HL-60 (cell line): ENCODE measurements around the gene GHDC.

Source experiments
- DNase-seq, 2 experiments: peaks; one replicate each; pipeline ENCODE4 v3.0.0-alpha.2; 2010 to 2020; ENCODE audit warnings: low read depth in 1 of 2, low spot score in 1 of 2
- H3K27ac ChIP-seq: fragments of 250-450 bp; sonication (Bioruptor Pico); replicated peaks from 2 replicates; pipeline ENCODE4 v1.5.1; 2020; ENCODE audit warnings: mild to moderate bottlenecking, moderate library complexity
- H3K27me3 ChIP-seq: fragments of 250-450 bp; sonication (Bioruptor Pico); 2 replicates; pipeline ENCODE4 v1.5.1; 2021; ENCODE audit warnings: mild to moderate bottlenecking, moderate library complexity; ENCODE audit not compliant: insufficient read depth, poor library complexity, severe bottlenecking
- H3K4me3 ChIP-seq: replicated peaks from 2 replicates; pipeline ENCODE4 v1.5.1; 2011; ENCODE audit warnings: mild to moderate bottlenecking, control low read depth, low read length; ENCODE audit not compliant: insufficient read depth
- GABPA ChIP-seq: IDR thresholded peaks from 2 replicates; pipeline ENCODE4 v1.6.1; 2012; ENCODE audit warnings: low read depth
- POLR2AphosphoS5 ChIP-seq: IDR thresholded peaks from 2 replicates; pipeline ENCODE4 v1.6.1; 2012; ENCODE audit warnings: low read depth
- SPI1 ChIP-seq: IDR thresholded peaks from 2 replicates; pipeline ENCODE4 v1.6.1; 2012; ENCODE audit warnings: low read depth, mild to moderate bottlenecking, borderline replicate concordance
- TF ChIP-seq, protein P1 (sequence below): IDR thresholded peaks from one replicate; pipeline ENCODE4 v1.5.1; 2011; ENCODE audit warnings: low read length, control low read depth, inconsistent platforms; ENCODE audit not compliant: insufficient read depth
- TF ChIP-seq, protein P2 (sequence below): IDR thresholded peaks from 2 replicates; pipeline ENCODE4 v1.6.1; 2012; ENCODE audit warnings: low read depth; ENCODE audit not compliant: insufficient replicate concordance

Gene GHDC

DNA sequence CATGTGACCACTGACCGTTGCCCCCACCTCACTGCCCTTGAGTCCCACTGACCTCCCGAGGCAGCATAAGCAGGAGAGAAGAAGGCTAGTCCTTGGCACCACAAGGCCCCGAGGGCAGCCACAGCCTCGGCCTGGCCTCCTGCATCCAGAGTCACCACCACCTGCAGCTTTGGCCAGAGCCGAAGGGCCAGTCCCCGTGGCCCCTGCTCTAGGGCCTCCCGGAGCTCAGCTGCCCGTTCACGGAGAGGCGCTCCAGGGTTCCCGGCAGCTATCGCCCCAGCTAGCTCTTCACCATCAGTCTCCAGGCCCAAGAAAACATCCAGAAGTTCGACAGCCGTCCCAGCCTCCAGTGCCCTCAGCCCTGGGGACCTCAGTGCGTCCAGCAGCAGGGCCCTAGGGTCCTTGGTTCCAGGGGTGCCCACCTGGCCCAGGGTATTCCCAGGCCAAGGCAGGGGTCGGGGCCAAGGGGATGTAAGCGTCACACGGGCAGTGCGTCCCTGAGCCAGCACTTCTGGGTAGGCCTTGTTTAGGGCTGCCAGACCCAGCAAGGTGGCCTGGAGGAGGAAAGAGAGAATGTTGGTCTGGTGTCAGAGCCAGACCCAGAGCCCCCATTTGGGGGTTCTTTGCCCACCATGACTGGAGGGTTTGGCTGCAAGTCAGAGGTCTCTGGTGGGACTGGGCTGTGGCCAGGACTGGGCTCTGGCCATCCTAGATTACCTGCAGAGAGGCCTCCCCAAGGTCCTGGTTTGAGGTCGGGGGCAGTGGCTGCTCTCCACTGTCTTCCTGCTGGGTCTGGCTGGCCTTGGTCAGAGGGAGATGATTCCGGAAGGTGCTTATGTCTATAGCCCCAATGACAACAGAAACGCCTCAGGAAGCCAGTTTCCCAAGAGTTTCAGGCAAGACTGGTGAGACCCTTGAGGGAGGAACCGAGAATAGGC, 1.8 kb downstream of the GHDC start:
- Histone ChIP-seq H3K27me3 (no peaks in the 10 kb centered on the region), H3K4me3 (no peak overlapping the region), H3K27ac (no peak overlapping the region)
- TF ChIP-seq POLR2AphosphoS5, result no peak
- no peak for TF ChIP-seq SPI1
- TF ChIP-seq, protein P1, sequence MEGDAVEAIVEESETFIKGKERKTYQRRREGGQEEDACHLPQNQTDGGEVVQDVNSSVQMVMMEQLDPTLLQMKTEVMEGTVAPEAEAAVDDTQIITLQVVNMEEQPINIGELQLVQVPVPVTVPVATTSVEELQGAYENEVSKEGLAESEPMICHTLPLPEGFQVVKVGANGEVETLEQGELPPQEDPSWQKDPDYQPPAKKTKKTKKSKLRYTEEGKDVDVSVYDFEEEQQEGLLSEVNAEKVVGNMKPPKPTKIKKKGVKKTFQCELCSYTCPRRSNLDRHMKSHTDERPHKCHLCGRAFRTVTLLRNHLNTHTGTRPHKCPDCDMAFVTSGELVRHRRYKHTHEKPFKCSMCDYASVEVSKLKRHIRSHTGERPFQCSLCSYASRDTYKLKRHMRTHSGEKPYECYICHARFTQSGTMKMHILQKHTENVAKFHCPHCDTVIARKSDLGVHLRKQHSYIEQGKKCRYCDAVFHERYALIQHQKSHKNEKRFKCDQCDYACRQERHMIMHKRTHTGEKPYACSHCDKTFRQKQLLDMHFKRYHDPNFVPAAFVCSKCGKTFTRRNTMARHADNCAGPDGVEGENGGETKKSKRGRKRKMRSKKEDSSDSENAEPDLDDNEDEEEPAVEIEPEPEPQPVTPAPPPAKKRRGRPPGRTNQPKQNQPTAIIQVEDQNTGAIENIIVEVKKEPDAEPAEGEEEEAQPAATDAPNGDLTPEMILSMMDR, result no peak
- TF ChIP-seq, protein P2, sequence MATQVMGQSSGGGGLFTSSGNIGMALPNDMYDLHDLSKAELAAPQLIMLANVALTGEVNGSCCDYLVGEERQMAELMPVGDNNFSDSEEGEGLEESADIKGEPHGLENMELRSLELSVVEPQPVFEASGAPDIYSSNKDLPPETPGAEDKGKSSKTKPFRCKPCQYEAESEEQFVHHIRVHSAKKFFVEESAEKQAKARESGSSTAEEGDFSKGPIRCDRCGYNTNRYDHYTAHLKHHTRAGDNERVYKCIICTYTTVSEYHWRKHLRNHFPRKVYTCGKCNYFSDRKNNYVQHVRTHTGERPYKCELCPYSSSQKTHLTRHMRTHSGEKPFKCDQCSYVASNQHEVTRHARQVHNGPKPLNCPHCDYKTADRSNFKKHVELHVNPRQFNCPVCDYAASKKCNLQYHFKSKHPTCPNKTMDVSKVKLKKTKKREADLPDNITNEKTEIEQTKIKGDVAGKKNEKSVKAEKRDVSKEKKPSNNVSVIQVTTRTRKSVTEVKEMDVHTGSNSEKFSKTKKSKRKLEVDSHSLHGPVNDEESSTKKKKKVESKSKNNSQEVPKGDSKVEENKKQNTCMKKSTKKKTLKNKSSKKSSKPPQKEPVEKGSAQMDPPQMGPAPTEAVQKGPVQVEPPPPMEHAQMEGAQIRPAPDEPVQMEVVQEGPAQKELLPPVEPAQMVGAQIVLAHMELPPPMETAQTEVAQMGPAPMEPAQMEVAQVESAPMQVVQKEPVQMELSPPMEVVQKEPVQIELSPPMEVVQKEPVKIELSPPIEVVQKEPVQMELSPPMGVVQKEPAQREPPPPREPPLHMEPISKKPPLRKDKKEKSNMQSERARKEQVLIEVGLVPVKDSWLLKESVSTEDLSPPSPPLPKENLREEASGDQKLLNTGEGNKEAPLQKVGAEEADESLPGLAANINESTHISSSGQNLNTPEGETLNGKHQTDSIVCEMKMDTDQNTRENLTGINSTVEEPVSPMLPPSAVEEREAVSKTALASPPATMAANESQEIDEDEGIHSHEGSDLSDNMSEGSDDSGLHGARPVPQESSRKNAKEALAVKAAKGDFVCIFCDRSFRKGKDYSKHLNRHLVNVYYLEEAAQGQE, result no peak
- no peak for TF ChIP-seq GABPA
- no peak for DNase-seq

DNA sequence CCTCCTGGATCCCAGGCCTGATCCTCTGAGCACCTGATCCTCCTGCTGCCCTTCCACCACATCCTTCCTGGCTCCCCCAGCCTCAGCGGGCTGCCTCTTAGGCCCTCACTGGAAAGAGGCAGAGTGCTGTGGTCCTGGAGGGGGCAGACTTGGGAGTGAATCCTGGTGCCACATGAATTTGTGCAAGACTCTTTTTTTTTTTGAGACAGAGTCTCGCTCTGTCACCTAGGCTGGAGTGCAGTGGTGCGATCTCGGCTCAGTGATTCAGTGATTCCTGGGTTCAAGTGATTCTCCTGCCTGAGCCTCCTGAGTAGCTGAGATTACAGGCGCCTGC, 3.1 kb downstream of the GHDC start:
- no peak overlapping the region for H3K27ac ChIP-seq
- TF ChIP-seq POLR2AphosphoS5, result no peak
- no peak for TF ChIP-seq SPI1
- no peak for TF ChIP-seq GABPA
- TF ChIP-seq, protein P2, result no peak
- TF ChIP-seq, protein P1, result no peak
- no peaks in the 10 kb centered on the region for H3K27me3 ChIP-seq
- DNase-seq, result no peak
- H3K4me3 ChIP-seq, result no peak overlapping the region

DNA sequence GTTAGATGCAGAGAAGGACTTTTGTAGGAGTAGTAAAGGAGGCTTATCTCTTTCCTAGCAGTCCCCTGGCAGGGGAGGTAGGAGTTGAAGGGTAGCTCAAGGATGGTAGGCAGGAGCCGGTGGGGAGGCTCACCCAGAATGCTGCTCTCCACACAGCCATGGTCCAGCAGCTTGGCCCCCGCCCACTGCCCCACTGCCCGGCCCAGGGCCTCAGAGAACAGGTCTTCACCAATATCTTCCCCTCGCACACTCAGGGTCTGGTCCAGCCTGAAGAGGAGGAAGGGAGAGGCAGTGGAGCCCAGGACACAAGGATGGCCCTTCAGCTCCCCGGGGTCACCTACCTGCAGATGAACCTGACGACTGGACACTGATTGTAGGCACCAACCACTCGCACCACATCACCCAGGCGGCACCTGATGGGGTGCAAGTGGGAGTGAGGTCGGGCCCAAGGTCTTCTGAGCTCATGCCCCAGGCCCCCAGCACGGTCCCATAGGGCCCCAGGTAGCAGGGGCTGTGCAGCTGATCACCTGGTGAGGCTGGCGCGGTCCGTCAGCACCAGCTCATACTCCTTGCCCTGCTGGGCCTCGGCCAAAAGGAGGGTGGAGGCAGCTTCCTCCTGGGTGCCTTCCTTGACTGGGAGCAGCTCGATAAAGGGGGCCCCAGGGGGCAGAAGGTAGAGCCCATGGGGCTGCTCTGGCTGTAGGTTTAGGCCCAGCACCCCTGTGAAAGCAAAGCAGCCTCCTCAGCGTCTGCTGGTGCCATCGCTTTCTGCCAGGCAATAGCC, 3.6 kb downstream of the GHDC start:
- H3K27me3 ChIP-seq, result no peaks in the 10 kb centered on the region
- no peak overlapping the region for H3K4me3 ChIP-seq
- TF ChIP-seq, protein P2, result no peak
- TF ChIP-seq, protein P1, result no peak
- TF ChIP-seq SPI1, result no peak
- no peak for TF ChIP-seq GABPA
- TF ChIP-seq POLR2AphosphoS5, result no peak
- H3K27ac ChIP-seq, result no peak overlapping the region
- DNase-seq, result no peak
